ENCODE results near the gene IFNE.
A peak's percentile ranks its signal among the peaks of the same experiment; 100 is the strongest.

IFNE gene, protein sequence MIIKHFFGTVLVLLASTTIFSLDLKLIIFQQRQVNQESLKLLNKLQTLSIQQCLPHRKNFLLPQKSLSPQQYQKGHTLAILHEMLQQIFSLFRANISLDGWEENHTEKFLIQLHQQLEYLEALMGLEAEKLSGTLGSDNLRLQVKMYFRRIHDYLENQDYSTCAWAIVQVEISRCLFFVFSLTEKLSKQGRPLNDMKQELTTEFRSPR

DNA sequence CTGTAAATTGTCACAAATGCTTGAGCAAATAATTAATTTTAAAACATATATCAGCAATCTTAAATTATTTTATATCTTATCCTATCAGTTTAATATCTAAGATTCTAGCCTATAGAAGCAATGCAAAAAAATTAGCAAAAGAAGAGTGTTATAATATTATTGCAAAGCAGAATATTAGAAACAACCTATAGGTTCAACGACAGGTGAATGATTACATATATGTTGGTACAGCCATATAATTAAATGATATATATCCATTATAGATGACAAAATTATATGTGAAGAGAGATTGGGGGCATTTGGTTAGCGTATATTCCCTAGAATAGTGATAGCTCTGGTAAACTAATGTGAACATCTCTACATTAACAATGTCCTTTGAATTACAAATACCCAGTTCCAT, at the start of gene IFNE:
TSS of gene IFNE (minus strand) at position 101 of the 400 bp plus-strand sequence. CDS start 619 bp downstream, outside the sequence.
- TF ChIP-seq, protein P1, sequence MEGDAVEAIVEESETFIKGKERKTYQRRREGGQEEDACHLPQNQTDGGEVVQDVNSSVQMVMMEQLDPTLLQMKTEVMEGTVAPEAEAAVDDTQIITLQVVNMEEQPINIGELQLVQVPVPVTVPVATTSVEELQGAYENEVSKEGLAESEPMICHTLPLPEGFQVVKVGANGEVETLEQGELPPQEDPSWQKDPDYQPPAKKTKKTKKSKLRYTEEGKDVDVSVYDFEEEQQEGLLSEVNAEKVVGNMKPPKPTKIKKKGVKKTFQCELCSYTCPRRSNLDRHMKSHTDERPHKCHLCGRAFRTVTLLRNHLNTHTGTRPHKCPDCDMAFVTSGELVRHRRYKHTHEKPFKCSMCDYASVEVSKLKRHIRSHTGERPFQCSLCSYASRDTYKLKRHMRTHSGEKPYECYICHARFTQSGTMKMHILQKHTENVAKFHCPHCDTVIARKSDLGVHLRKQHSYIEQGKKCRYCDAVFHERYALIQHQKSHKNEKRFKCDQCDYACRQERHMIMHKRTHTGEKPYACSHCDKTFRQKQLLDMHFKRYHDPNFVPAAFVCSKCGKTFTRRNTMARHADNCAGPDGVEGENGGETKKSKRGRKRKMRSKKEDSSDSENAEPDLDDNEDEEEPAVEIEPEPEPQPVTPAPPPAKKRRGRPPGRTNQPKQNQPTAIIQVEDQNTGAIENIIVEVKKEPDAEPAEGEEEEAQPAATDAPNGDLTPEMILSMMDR (IDR thresholded peaks at IDR 0.05; ENCODE audit: borderline replicate concordance, control extremely low read depth, extremely low read depth, insufficient read depth, missing control alignments): no peak
- in situ Hi-C loops (cut with MboI; ENCODE audit: low sequenced_read_pairs, unreplicated experiment): no loop called here
- no peak for DNase-seq (ENCODE audit: low spot score)

DNA sequence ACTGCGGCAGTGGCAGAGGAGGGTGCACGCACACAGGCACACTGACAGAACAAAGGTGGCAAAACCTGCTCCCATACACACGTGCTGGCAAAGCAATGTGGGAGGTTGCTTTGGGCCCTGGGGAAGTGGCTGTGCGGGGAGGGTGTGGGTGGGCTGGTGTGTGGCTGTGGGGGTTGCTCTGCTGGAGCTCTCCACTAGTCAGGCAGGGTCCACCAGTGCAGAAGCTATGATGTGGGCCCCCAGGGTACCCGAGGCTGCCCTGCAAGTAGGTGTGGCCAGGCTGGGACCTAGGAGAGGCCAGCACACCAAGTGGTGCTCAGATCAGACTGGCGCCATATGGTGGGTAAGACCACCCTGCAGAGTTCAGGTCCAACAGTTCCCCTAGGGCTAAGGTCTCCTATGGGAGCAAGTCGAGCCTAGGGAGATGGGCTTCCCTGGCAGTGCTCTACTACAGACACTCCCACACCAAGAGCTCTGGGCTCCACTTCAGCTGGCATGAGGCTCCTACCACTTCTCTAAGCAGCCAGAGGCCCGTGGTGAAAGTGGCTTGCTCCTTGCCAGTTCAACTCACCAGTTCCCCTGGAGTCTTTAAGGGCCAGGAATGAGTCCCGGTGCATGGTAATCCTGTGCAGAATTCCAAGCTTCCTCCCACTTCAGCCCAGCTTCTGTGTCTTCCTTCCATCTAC, 46.2 kb upstream of the IFNE start:
- TF ChIP-seq, protein P1 (IDR thresholded peaks at IDR 0.05; ENCODE audit: borderline replicate concordance, control extremely low read depth, extremely low read depth, insufficient read depth, missing control alignments): no peak
- in situ Hi-C loops (cut with MboI; ENCODE audit: low sequenced_read_pairs, unreplicated experiment): no loop called here
- DNase-seq (ENCODE audit: low spot score): no peak

DNA sequence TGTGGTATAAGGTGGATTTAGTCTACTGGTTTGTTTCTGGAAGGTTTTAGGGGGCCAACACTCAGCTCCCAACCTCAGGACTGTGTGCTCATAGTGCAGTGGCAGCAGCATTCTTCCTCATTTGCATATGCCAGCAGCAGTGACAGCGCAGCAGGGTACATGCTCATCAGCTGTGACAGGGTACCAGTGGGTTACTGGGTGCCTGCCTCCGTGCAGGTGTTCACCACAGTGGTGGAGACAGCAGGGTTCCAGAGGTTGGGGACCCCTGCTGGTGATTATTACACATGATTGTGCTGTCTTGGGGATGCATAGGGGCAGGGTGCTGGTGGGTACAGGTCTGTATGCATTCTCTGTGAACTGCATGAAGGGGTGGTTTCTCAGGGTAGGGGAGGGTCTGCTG, 45.5 kb upstream of the IFNE start:
- TF ChIP-seq, protein P1 (IDR thresholded peaks at IDR 0.05; ENCODE audit: borderline replicate concordance, control extremely low read depth, extremely low read depth, insufficient read depth, missing control alignments): no peak
- DNase-seq (ENCODE audit: low spot score): peak; percentile 13
- in situ Hi-C loops (cut with MboI; ENCODE audit: low sequenced_read_pairs, unreplicated experiment): no loop called here

DNA sequence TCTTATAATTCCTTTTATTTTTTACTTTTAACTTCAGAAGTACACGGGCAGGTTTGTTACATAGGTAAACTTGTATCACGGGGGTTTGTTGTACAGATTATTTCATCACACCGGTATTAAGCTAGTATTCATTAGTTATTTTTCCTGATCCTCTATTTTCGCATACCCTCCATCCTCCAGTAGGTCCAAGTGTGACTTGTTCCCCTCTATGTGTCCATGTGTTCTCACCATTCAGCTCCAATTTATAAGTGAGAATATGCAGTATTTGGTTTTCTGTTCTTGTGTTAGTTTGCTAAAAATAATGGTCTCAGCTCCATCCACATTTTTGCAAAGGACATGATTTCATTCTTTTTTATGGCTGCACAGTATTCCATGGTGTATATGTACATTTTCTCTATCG, 43.1 kb upstream of the IFNE start:
- TF ChIP-seq, protein P1 (IDR thresholded peaks at IDR 0.05; ENCODE audit: borderline replicate concordance, control extremely low read depth, extremely low read depth, insufficient read depth, missing control alignments): no peak
- no peak for DNase-seq (ENCODE audit: low spot score)
- in situ Hi-C loops (cut with MboI; ENCODE audit: low sequenced_read_pairs, unreplicated experiment): no loop called here

DNA sequence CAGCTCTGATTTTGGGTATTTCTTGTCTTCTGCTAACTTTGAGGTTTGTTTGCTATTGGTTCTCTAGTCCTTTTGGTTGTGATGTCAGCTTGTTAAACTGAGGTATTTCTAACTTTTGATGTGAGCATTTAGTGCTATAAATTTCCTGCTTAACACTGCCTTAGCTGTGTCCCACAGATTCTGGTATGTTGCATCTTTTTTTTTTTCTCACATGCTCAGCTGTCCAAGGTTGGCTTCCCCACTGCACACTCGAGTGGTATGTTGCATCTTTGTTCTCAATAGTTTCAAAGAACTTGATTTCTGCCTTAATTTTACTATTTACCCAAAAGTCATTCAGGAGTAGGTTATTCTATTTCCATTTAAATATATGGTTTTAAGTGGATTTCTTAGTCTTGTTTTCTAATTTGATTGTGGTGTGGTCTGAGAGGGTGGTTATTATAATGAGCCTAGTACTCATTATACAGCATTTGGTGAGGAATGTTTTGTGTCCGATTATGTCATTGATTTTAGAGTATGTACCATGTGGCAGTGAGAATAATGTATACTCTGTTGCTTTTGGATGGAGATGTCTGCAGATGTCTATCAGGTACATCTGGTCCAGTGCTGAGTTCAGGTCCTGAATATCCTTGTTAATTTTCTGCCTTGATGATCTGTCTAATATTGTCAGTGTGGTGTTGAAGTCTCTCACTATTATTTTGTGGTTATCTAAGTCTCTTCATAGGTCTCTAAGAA, 42.2 kb upstream of the IFNE start:
- in situ Hi-C loops (cut with MboI; ENCODE audit: low sequenced_read_pairs, unreplicated experiment): no loop called here
- no peak for DNase-seq (ENCODE audit: low spot score)
- TF ChIP-seq, protein P1 (IDR thresholded peaks at IDR 0.05; ENCODE audit: borderline replicate concordance, control extremely low read depth, extremely low read depth, insufficient read depth, missing control alignments): no peak

DNA sequence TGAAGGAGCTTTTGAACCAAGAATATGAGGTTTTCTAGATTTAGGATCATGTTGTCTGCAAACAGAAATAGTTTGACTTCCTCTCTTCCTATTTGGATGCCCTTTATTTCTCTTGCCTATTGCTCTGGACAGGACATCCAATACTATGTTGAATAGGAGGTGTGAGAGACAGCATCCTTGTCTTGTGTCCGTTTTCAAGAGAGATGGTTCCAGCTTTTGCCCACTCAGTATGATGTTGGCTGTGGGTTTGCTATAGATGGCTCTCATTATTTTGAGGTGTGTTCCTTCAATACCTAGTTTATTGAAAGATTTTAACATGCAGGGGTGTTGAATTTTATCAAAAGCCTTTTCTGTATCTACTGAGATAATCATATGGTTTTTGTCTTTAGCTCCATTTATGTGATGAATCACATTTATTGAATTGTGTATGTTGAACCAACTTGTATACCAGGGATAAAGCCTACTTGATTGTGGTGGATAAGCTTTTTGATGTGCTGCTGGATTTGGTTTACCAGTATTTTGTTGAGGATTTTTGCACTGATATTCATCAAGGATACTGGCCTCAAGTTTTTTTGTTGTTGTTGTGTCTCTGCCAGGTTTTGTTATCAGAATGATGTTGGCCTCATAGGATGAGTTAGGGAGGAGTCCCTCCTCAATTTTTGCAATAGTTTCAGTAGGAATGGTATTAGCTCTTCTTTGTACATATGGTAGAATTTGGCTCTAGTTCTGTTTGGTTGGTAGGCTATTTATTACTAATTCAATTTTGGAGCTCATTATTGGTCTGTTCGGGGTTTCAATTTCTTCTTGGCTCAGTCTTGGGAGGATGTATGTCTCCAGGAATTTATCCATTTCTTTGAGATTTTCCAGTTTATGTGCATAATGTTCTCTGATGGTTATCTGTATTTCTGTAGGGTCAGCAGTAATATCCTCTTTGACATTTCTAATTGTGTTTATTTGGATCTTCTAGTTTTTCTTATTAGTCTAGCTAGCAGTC, 41.2 kb upstream of the IFNE start:
- TF ChIP-seq, protein P1 (IDR thresholded peaks at IDR 0.05; ENCODE audit: borderline replicate concordance, control extremely low read depth, extremely low read depth, insufficient read depth, missing control alignments): no peak
- in situ Hi-C loops (cut with MboI; ENCODE audit: low sequenced_read_pairs, unreplicated experiment): no loop called here
- no peak for DNase-seq (ENCODE audit: low spot score)

Measured in GM13976 (cell line).